Small intestine (tissue), 7 donors: ENCODE data around the gene ARV1. TPM values are rescaled to one million over a fixed set of nuclear protein-coding genes. Genes with fewer than 3 reads are reported as not detected.
"Not testable (repeated sequence)": the region's sequence is repeated elsewhere in the genome, so short reads cannot be mapped to it uniquely, and the experiment has no call there.

Experiments
- DNase-seq, 2 donors: peaks; one replicate each; pipeline versions ENCODE4 v3.0.0 to v3.0.0-alpha.2; 2013
- FAIRE-seq: peaks from 2 replicates; lab custom pipeline; 2012; peaks lifted over from hg19 to GRCh38; lab: Jason Lieb, UNC
- H3K27ac ChIP-seq, 3 donors: one replicate each; pipeline ENCODE4 v1.5.1; 2013; ENCODE audit warnings: low read length in 2 of 3, mild to moderate bottlenecking in 2 of 3, control low read depth in 1 of 3, inconsistent platforms in 1 of 3, low read depth in 1 of 3, moderate library complexity in 1 of 3
- H3K27me3 ChIP-seq, 3 donors: one replicate each; pipeline ENCODE4 v1.6.1; 2013; ENCODE audit warnings: low read length in 3 of 3, inconsistent platforms in 1 of 3; ENCODE audit not compliant: control insufficient read depth in 3 of 3, insufficient read depth in 3 of 3
- H3K36me3 ChIP-seq, 3 donors: one replicate each; pipeline ENCODE4 v1.6.1; 2013; ENCODE audit warnings: low read length in 3 of 3, inconsistent platforms in 1 of 3, low read depth in 1 of 3, mild to moderate bottlenecking in 1 of 3, moderate library complexity in 1 of 3; ENCODE audit not compliant: control insufficient read depth in 3 of 3, insufficient read depth in 2 of 3
- H3K4me1 ChIP-seq, 3 donors: one replicate each; pipeline ENCODE4 v1.6.1; 2013; ENCODE audit warnings: low read length in 2 of 3, inconsistent platforms in 1 of 3, low read depth in 1 of 3, mild to moderate bottlenecking in 1 of 3, moderate library complexity in 1 of 3; ENCODE audit not compliant: control insufficient read depth in 3 of 3, insufficient read depth in 2 of 3
- H3K4me3 ChIP-seq, 3 donors: one replicate each; pipeline ENCODE4 v1.5.1; 2013; ENCODE audit warnings: low read length in 3 of 3, control low read depth in 1 of 3, inconsistent platforms in 1 of 3, low read depth in 1 of 3, mild to moderate bottlenecking in 1 of 3, moderate library complexity in 1 of 3
- H3K9me3 ChIP-seq, 2 donors: one replicate each; pipeline ENCODE4 v1.6.1; 2013; ENCODE audit warnings: low read depth in 1 of 2, low read length in 1 of 2; ENCODE audit not compliant: control insufficient read depth in 2 of 2, insufficient read depth in 1 of 2
- WGBS, 3 donors: extraction: QIAGEN DNeasy Blood & Tissue Kit; methylation state at CpG; one replicate each; pipeline ENCODE4 v1.1.7; 2013; 5-methylcytosine and 5-hydroxymethylcytosine counted together
- polyA plus RNA-seq, 4 donors: library from polyadenylated mRNA; stranded (reverse) in 3 of 4; unstranded in 1 of 4; fragments of 200-250 nt in 3 of 4; fragments of 120-200 nt in 1 of 4; gene quantifications; one replicate each; pipeline versions ENCODE4 v1.2.1 to v1.2.3, GENCODE V29; 2013
- donor health status: healthy with polysubstance abuse.
- donor health status: control.
- donor health status: control.
- donor health status: Bipolar disorder and iron deficiency.
- donor health status: healthy.

ARV1 gene
- polyA plus RNA-seq, 4 donors, result 15.7 to 30.5 (median 22.9) TPM

GRCh38 chr1:231013391-231014015, 34.6 kb downstream of the ARV1 start:
- no peak for DNase-seq
- H3K9me3 ChIP-seq, result peaks cover 0 to 5% of the 10 kb centered on the region in 2 donors
- no peak overlapping the region for H3K27ac ChIP-seq
- no peaks in the 10 kb centered on the region for H3K4me1 ChIP-seq
- no peaks in the 10 kb centered on the region for H3K27me3 ChIP-seq
- no peak for FAIRE-seq
- no peaks in the 10 kb centered on the region for H3K36me3 ChIP-seq
- WGBS, 3 donors, result 64 to 85% (median 69%) methylated on average over 3 of the region's 3 CpGs
- H3K4me3 ChIP-seq, result no peak overlapping the region

DNA sequence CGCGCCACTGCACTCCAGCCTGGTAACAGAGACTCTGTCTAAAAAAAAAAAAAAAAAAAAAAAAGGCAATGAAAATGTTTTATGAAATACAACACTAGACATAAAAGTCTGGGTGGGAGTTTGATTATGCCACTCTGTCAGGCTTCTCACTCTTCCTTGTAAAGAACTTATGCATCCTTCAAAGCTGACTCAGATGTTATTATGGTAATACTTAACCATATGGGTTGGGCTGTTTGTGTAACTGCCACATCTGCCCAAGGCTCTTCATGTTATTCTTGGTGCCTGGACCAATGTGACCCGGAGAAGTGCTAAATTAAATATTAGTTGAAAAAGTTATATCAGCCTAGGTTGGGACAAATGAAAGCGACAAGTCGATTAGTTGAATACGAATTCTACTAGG, 37.3 kb downstream of the ARV1 start:
- FAIRE-seq (no peak), DNase-seq (no peak)
- H3K9me3 ChIP-seq, result peaks cover 0 to 5% of the 10 kb centered on the region in 2 donors
- no peaks in the 10 kb centered on the region for H3K4me1 ChIP-seq
- no peaks in the 10 kb centered on the region for H3K27me3 ChIP-seq
- H3K36me3 ChIP-seq, result no peaks in the 10 kb centered on the region
- 92 to 96% (median 94%) methylated on average over 6 of the region's 6 CpGs for WGBS, 3 donors
- no peak overlapping the region for H3K27ac ChIP-seq
- H3K4me3 ChIP-seq, result no peak overlapping the region

DNA sequence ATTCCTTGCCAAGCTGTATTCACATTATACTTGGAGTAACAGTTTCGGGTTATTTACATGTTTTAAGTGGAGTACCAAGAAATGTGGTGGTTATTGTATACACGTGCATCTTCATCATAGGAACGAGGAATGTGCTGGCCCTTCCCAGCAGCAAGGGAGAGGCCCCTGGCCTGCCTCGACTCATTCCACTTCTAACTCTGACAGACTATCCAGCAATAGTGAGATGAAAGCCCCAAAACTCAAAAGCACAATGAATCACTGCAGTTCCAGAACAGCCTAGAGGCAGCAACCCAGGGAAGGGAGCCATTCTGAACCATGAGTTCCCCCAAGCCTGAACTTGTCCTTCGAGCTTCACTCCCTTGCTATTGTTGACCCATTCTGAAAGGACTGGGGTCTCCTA, 38.1 kb downstream of the ARV1 start:
- 83 to 92% (median 92%) methylated on average over 5 of the region's 5 CpGs for WGBS, 3 donors
- Histone ChIP-seq H3K36me3 (no peaks in the 10 kb centered on the region), H3K27ac (no peak overlapping the region), H3K4me1 (no peaks in the 10 kb centered on the region), H3K9me3 (peaks cover 0 to 2% of the 10 kb centered on the region in 2 donors), H3K4me3 (no peak overlapping the region), H3K27me3 (no peaks in the 10 kb centered on the region)
- FAIRE-seq (no peak), DNase-seq (no peak)

GRCh38 chr1:231019711-231020110, 40.8 kb downstream of the ARV1 start:
- Histone ChIP-seq H3K4me3 (no peak overlapping the region), H3K27ac (no peak overlapping the region)
- no peak for DNase-seq

GRCh38 chr1:231020139-231020601, 41.3 kb downstream of the ARV1 start:
- H3K4me3 ChIP-seq, result no peak overlapping the region
- H3K4me1 ChIP-seq, result no peaks in the 10 kb centered on the region
- H3K36me3 ChIP-seq, result no peaks in the 10 kb centered on the region
- DNase-seq, result no peak
- peak overlapping the region in 1 of 3 donors; percentile 64 for H3K27ac ChIP-seq
- H3K9me3 ChIP-seq, result peaks cover 0 to 2% of the 10 kb centered on the region in 2 donors
- FAIRE-seq, result no peak
- no peaks in the 10 kb centered on the region for H3K27me3 ChIP-seq
- 71 to 85% (median 82%) methylated on average over 14 of the region's 14 CpGs for WGBS, 3 donors

More at GRCh38 chr1:231019711-231020110, 40.8 kb downstream of the ARV1 start:
- Histone ChIP-seq H3K36me3 (no peaks in the 10 kb centered on the region), H3K9me3 (peaks cover 0 to 2% of the 10 kb centered on the region in 2 donors), H3K27me3 (no peaks in the 10 kb centered on the region), H3K4me1 (no peaks in the 10 kb centered on the region)
- FAIRE-seq, result no peak
- WGBS, 3 donors, result 91 to 95% (median 92%) methylated on average over 14 of the region's 14 CpGs

- 54 to 69% (median 68%) methylated on average over 7 of the region's 7 CpGs for WGBS, 3 donors
- Histone ChIP-seq H3K9me3 (no peaks in the 10 kb centered on the region), H3K4me3 (no peak overlapping the region), H3K4me1 (no peaks in the 10 kb centered on the region), H3K27ac (peak overlapping the region in 1 of 3 donors; percentile 36), H3K27me3 (no peaks in the 10 kb centered on the region), H3K36me3 (no peaks in the 10 kb centered on the region)
- DNase-seq (no peak), FAIRE-seq (no peak)
These were observed 41.9 kb downstream of the ARV1 start for GRCh38 chr1:231020816-231021215.

DNA sequence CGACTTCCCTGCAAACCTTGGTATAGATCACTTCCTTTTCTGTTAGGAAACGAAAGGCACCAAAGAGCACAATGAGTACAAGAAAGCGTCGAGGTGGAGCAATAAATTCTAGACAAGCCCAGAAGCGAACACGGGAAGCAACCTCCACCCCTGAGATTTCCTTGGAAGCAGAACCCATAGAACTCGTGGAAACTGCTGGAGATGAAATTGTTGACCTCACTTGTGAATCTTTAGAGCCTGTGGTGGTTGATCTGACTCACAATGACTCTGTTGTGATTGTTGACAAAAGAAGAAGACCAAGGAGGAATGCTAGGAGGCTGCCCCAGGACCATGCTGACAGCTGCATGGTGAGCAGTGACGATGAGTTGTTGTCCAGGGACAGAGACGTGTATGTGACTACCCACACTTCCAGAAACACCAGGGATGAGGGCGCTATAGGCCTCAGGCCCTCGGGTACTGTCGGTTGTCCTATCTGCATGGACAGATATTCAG, 42.7 kb downstream of the ARV1 start:
- DNase-seq, result no peak
- WGBS, 3 donors, result 83 to 87% (median 86%) methylated on average over 12 of the region's 12 CpGs
- no peak for FAIRE-seq
- Histone ChIP-seq H3K27ac (no peak overlapping the region), H3K4me1 (no peaks in the 10 kb centered on the region), H3K27me3 (no peaks in the 10 kb centered on the region), H3K36me3 (no peaks in the 10 kb centered on the region), H3K9me3 (no peaks in the 10 kb centered on the region), H3K4me3 (no peak overlapping the region)

GRCh38 chr1:231022543-231022942, 43.6 kb downstream of the ARV1 start:
- not testable (repeated sequence) for DNase-seq, H3K4me1 ChIP-seq, H3K9me3 ChIP-seq, H3K36me3 ChIP-seq, FAIRE-seq, H3K4me3 ChIP-seq, H3K27ac ChIP-seq, H3K27me3 ChIP-seq
- WGBS, 3 donors, result 84 to 93% (median 84%) methylated on average over 7 of the region's 7 CpGs
